HepG2 (cell line): ENCODE data around the gene CHRNB2. TPM values are rescaled to one million over a fixed set of nuclear protein-coding genes. Genes with fewer than 3 reads are reported as not detected.

Experiments
- ATRX ChIP-seq: sonication (generic); formaldehyde crosslinking; IDR thresholded peaks from 2 replicates; pipeline ENCODE4 v1.4.0; 2020; ENCODE audit warnings: missing genetic modification reagents, borderline replicate concordance
- CREM ChIP-seq, 2 experiments: sonication (generic) in 1 of 2; formaldehyde crosslinking in 1 of 2; IDR thresholded peaks; 2 replicates each; pipeline versions ENCODE4 v1.4.0 to v1.6.1; 2016 to 2020; ENCODE audit warnings: antibody characterized with exemption in 1 of 2, mild to moderate bottlenecking in 1 of 2, missing genetic modification reagents in 1 of 2
- MYNN ChIP-seq: sonication (generic); formaldehyde crosslinking; IDR thresholded peaks from 2 replicates; pipeline ENCODE4 v1.4.0; 2020; ENCODE audit warnings: mild to moderate bottlenecking, low read depth, missing genetic modification reagents
- SOX6 ChIP-seq, 2 experiments: fragments of 450-650 bp in 1 of 2; sonication (generic) in 1 of 2; formaldehyde crosslinking in 1 of 2; IDR thresholded peaks; 2 replicates each; pipeline versions ENCODE4 v1.4.0 to v1.6.1; 2017 to 2020; ENCODE audit warnings: antibody characterized with exemption in 1 of 2, mild to moderate bottlenecking in 1 of 2, missing genetic modification reagents in 1 of 2
- TOE1 ChIP-seq: sonication (generic); formaldehyde crosslinking; IDR thresholded peaks from 2 replicates; pipeline ENCODE4 v1.4.0; 2020; ENCODE audit warnings: mild to moderate bottlenecking, missing genetic modification reagents
- ZFY ChIP-seq: sonication (generic); formaldehyde crosslinking; IDR thresholded peaks from 2 replicates; pipeline ENCODE4 v1.4.0; 2020; ENCODE audit warnings: missing genetic modification reagents
- ZMYM3 ChIP-seq: sonication (generic); formaldehyde crosslinking; IDR thresholded peaks from 2 replicates; pipeline ENCODE4 v1.5.1; 2020; ENCODE audit warnings: mild to moderate bottlenecking, missing genetic modification reagents
- ZNF615 ChIP-seq: sonication (generic); formaldehyde crosslinking; IDR thresholded peaks from 2 replicates; pipeline ENCODE4 v1.5.0; 2020; ENCODE audit warnings: mild to moderate bottlenecking, missing genetic modification reagents, borderline replicate concordance
- ZNF672 ChIP-seq: sonication (generic); formaldehyde crosslinking; IDR thresholded peaks from 2 replicates; pipeline ENCODE4 v1.8.1; 2022; ENCODE audit warnings: missing genetic modification reagents
- polyA plus RNA-seq, 8 experiments: library from polyadenylated mRNA; depleted of rRNA in 3 of 8; stranded (reverse) in 7 of 8; unstranded in 1 of 8; fragments of >200 nt; fragmentation: Illumina TruSeq in 4 of 8; extraction: Trizol in 4 of 8; gene quantifications; 2 replicates each; pipeline versions ENCODE4 v1.2.1 to v1.2.3, GENCODE V29; 2011 to 2016; ENCODE audit warnings: low read depth in 4 of 8, missing spikeins in 1 of 8, mixed read lengths in 1 of 8; ENCODE audit not compliant: insufficient read depth in 1 of 8
- total RNA-seq, 5 experiments: library from RNA; depleted of rRNA; stranded (reverse); fragments of >200 nt; fragmentation: Illumina TruSeq; extraction: Trizol; gene quantifications; 2 replicates each; pipeline ENCODE4 v1.2.3, GENCODE V29; 2016; ENCODE audit warnings: low read depth in 1 of 5
- TF ChIP-seq, protein P1 (sequence below): sonication (generic); formaldehyde crosslinking; IDR thresholded peaks from 2 replicates; pipeline ENCODE4 v1.4.0; 2020; ENCODE audit warnings: mild to moderate bottlenecking, missing genetic modification reagents
- TF ChIP-seq, protein P2 (sequence below): sonication (generic); formaldehyde crosslinking; IDR thresholded peaks from 2 replicates; pipeline ENCODE4 v1.4.0; 2020; ENCODE audit warnings: missing genetic modification reagents
- TF ChIP-seq, protein P3 (sequence below): sonication (generic); formaldehyde crosslinking; IDR thresholded peaks from 2 replicates; pipeline ENCODE4 v1.4.0; 2020; ENCODE audit warnings: missing genetic modification reagents

Gene CHRNB2
- total and polyA plus RNA-seq, 2 of the 13 experiments (the other 11 are each of a cell fraction or from before 2014, with no cell fraction given): 0.03 to 0.07 TPM

DNA sequence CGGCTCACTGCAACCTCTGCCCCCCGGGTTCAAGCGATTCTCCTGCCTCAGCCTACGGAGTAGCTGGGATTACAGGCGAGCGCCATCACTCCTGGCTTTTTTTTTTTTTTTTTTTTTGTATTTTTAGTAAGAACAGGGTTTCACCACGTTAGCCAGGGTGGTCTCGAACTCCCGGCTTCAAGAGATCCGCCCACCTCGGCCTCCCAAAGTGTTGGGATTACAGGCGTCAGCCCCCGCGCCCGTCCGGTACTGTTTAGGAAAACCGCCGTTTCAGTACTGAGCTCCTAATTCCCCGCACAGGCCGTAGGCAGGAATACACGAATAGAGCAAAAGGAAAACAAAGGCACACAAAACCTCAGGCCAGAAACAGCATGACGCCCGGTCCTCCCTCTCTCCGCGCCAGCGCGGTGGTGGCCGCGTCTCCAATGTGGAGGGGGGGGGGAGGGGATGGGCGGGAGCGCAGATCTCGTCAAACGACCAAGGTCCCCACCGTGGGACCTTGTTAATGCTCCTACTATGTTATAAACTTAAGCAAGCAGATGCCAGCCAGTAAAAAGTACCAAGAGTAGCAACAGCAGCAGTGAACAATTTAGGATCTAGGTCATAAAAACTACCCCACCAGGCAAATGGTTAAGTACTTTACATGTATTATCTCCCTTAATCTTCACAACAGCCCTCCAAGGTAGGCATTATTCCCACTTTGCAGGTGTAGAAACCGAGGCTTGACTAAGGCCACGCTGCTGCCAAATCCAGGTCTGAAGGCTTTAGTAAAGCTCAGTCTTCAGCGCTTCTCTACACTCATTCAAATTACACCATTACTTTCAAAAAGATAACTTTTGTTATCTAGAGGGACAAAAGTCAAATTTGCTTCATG lies 41.1 kb downstream of the CHRNB2 start (continued):
- TF ChIP-seq, protein P1, sequence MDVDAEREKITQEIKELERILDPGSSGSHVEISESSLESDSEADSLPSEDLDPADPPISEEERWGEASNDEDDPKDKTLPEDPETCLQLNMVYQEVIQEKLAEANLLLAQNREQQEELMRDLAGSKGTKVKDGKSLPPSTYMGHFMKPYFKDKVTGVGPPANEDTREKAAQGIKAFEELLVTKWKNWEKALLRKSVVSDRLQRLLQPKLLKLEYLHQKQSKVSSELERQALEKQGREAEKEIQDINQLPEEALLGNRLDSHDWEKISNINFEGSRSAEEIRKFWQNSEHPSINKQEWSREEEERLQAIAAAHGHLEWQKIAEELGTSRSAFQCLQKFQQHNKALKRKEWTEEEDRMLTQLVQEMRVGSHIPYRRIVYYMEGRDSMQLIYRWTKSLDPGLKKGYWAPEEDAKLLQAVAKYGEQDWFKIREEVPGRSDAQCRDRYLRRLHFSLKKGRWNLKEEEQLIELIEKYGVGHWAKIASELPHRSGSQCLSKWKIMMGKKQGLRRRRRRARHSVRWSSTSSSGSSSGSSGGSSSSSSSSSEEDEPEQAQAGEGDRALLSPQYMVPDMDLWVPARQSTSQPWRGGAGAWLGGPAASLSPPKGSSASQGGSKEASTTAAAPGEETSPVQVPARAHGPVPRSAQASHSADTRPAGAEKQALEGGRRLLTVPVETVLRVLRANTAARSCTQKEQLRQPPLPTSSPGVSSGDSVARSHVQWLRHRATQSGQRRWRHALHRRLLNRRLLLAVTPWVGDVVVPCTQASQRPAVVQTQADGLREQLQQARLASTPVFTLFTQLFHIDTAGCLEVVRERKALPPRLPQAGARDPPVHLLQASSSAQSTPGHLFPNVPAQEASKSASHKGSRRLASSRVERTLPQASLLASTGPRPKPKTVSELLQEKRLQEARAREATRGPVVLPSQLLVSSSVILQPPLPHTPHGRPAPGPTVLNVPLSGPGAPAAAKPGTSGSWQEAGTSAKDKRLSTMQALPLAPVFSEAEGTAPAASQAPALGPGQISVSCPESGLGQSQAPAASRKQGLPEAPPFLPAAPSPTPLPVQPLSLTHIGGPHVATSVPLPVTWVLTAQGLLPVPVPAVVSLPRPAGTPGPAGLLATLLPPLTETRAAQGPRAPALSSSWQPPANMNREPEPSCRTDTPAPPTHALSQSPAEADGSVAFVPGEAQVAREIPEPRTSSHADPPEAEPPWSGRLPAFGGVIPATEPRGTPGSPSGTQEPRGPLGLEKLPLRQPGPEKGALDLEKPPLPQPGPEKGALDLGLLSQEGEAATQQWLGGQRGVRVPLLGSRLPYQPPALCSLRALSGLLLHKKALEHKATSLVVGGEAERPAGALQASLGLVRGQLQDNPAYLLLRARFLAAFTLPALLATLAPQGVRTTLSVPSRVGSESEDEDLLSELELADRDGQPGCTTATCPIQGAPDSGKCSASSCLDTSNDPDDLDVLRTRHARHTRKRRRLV: no peak
- TF ChIP-seq SOX6 (IDR thresholded peaks at IDR 0.05): no peak
- TF ChIP-seq SOX6 (CRISPR knock-in tag; IDR thresholded peaks at IDR 0.05): no peak
- 0 out of 2 replicates have a peak, but pooled peaks have one; percentile 2 for TF ChIP-seq ZMYM3 (CRISPR knock-in tag)
- no peak for TF ChIP-seq ATRX (CRISPR knock-in tag)
- TF ChIP-seq TOE1: no peak
- no peak for TF ChIP-seq ZNF672 (CRISPR knock-in tag)
- no peak for TF ChIP-seq MYNN (CRISPR knock-in tag)
- TF ChIP-seq ZFY (CRISPR knock-in tag): no peak
- TF ChIP-seq, protein P2, sequence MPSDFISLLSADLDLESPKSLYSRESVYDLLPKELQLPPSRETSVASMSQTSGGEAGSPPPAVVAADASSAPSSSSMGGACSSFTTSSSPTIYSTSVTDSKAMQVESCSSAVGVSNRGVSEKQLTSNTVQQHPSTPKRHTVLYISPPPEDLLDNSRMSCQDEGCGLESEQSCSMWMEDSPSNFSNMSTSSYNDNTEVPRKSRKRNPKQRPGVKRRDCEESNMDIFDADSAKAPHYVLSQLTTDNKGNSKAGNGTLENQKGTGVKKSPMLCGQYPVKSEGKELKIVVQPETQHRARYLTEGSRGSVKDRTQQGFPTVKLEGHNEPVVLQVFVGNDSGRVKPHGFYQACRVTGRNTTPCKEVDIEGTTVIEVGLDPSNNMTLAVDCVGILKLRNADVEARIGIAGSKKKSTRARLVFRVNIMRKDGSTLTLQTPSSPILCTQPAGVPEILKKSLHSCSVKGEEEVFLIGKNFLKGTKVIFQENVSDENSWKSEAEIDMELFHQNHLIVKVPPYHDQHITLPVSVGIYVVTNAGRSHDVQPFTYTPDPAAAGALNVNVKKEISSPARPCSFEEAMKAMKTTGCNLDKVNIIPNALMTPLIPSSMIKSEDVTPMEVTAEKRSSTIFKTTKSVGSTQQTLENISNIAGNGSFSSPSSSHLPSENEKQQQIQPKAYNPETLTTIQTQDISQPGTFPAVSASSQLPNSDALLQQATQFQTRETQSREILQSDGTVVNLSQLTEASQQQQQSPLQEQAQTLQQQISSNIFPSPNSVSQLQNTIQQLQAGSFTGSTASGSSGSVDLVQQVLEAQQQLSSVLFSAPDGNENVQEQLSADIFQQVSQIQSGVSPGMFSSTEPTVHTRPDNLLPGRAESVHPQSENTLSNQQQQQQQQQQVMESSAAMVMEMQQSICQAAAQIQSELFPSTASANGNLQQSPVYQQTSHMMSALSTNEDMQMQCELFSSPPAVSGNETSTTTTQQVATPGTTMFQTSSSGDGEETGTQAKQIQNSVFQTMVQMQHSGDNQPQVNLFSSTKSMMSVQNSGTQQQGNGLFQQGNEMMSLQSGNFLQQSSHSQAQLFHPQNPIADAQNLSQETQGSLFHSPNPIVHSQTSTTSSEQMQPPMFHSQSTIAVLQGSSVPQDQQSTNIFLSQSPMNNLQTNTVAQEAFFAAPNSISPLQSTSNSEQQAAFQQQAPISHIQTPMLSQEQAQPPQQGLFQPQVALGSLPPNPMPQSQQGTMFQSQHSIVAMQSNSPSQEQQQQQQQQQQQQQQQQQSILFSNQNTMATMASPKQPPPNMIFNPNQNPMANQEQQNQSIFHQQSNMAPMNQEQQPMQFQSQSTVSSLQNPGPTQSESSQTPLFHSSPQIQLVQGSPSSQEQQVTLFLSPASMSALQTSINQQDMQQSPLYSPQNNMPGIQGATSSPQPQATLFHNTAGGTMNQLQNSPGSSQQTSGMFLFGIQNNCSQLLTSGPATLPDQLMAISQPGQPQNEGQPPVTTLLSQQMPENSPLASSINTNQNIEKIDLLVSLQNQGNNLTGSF (CRISPR knock-in tag): no peak
- TF ChIP-seq ZNF615 (CRISPR knock-in tag): no peak
- peak; percentile 52 for TF ChIP-seq CREM (IDR thresholded peaks at IDR 0.05)
- no peak for TF ChIP-seq CREM (CRISPR knock-in tag; IDR thresholded peaks at IDR 0.05)
- TF ChIP-seq, protein P3, sequence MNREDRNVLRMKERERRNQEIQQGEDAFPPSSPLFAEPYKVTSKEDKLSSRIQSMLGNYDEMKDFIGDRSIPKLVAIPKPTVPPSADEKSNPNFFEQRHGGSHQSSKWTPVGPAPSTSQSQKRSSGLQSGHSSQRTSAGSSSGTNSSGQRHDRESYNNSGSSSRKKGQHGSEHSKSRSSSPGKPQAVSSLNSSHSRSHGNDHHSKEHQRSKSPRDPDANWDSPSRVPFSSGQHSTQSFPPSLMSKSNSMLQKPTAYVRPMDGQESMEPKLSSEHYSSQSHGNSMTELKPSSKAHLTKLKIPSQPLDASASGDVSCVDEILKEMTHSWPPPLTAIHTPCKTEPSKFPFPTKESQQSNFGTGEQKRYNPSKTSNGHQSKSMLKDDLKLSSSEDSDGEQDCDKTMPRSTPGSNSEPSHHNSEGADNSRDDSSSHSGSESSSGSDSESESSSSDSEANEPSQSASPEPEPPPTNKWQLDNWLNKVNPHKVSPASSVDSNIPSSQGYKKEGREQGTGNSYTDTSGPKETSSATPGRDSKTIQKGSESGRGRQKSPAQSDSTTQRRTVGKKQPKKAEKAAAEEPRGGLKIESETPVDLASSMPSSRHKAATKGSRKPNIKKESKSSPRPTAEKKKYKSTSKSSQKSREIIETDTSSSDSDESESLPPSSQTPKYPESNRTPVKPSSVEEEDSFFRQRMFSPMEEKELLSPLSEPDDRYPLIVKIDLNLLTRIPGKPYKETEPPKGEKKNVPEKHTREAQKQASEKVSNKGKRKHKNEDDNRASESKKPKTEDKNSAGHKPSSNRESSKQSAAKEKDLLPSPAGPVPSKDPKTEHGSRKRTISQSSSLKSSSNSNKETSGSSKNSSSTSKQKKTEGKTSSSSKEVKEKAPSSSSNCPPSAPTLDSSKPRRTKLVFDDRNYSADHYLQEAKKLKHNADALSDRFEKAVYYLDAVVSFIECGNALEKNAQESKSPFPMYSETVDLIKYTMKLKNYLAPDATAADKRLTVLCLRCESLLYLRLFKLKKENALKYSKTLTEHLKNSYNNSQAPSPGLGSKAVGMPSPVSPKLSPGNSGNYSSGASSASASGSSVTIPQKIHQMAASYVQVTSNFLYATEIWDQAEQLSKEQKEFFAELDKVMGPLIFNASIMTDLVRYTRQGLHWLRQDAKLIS (CRISPR knock-in tag): no peak
